Activated CD8-positive, alpha-beta T cell treated with anti-CD3 and anti-CD28 coated beads for 36 hours (primary cell): ENCODE data around the gene GRM8. TPM values are rescaled to one million over a fixed set of nuclear protein-coding genes. Genes with fewer than 3 reads are reported as not detected.

Source experiments
- ATAC-seq: fragments of 200-7000 bp; cut with Tn5 transposase; one replicate; pipeline ENCODE4 v1.10.0; 2021; ENCODE audit warnings: mild to moderate bottlenecking, moderate library complexity
- CTCF ChIA-PET: fragments of 350-600 bp; sonication (Branson Sonifier 250); formaldehyde crosslinking; loops from one replicate; lab custom pipeline; 2021; ENCODE audit warnings: antibody characterized with exemption; lab: Charles Lee
- POLR2A ChIA-PET: fragments of 350-600 bp; sonication (Branson Sonifier 250); formaldehyde crosslinking; loops from one replicate; lab custom pipeline; 2021; ENCODE audit warnings: antibody characterized with exemption; lab: Charles Lee
- DNase-seq: peaks from one replicate; pipeline ENCODE4 v3.0.0-alpha.2; 2020
- H3K27ac Mint-ChIP-seq: one replicate; pipeline ENCODE4 v1.8.0; 2021; ENCODE audit warnings: mild to moderate bottlenecking, mixed read lengths
- H3K27me3 Mint-ChIP-seq: one replicate; pipeline ENCODE4 v1.8.0; 2021; ENCODE audit warnings: mixed read lengths
- H3K36me3 Mint-ChIP-seq: one replicate; pipeline ENCODE4 v1.8.0; 2021; ENCODE audit warnings: low read depth, mixed read lengths
- H3K4me1 Mint-ChIP-seq: one replicate; pipeline ENCODE4 v1.8.0; 2021; ENCODE audit warnings: low read depth, mixed read lengths
- H3K4me3 Mint-ChIP-seq: one replicate; pipeline ENCODE4 v1.8.0; 2021; ENCODE audit warnings: mild to moderate bottlenecking, moderate library complexity, mixed read lengths
- H3K9me3 Mint-ChIP-seq: one replicate; pipeline ENCODE4 v1.8.0; 2021; ENCODE audit warnings: mixed read lengths
- CTCF ChIP-seq: fragments of 200-600 bp; IDR thresholded peaks from one replicate; pipeline ENCODE4 v1.8.0; 2022; ENCODE audit warnings: antibody characterized with exemption, mild to moderate bottlenecking
- intact Hi-C: fragments of 100-400 bp; cut with micrococcal nuclease; formaldehyde crosslinking; loops from one replicate; pipeline ENCODE4 v1.10.0; 2022
- total RNA-seq, 2 experiments: library from RNA; stranded (reverse); gene quantifications; one replicate each; pipeline ENCODE4 v1.2.3, GENCODE V29; 2021

GRM8 gene
- total RNA-seq, 2 experiments from 2014 or later, result not detected

GRCh38 chr7:126524967-126525366 is 727.8 kb downstream of the GRM8 start:
- POLR2A ChIA-PET, result no interaction called here
- intact Hi-C loops, result no loop called here
- Mint-ChIP-seq H3K27ac (no peak overlapping the region), H3K9me3 (no peaks in the 10 kb centered on the region), H3K4me3 (no peak overlapping the region), H3K36me3 (no peaks in the 10 kb centered on the region), H3K27me3 (no peaks in the 10 kb centered on the region), H3K4me1 (no peaks in the 10 kb centered on the region)
- CTCF ChIA-PET, result no interaction called here
- DNase-seq (no peak), ATAC-seq (no peak)
- TF ChIP-seq CTCF, result no peak

GRCh38 chr7:126511046-126511445 is 741.7 kb downstream of the GRM8 start:
- no peaks in the 10 kb centered on the region for H3K36me3 Mint-ChIP-seq
- ChIA-PET POLR2A (no interaction called here), CTCF (no interaction called here)
- ATAC-seq (no peak), DNase-seq (no peak)
- H3K9me3 Mint-ChIP-seq, result no peaks in the 10 kb centered on the region
- H3K4me1 Mint-ChIP-seq, result no peaks in the 10 kb centered on the region
- TF ChIP-seq CTCF, result no peak
- no peak overlapping the region for H3K27ac Mint-ChIP-seq
- no peaks in the 10 kb centered on the region for H3K27me3 Mint-ChIP-seq
- no peak overlapping the region for H3K4me3 Mint-ChIP-seq
- intact Hi-C loops, result no loop called here

GRCh38 chr7:126501617-126502016 is 751.1 kb downstream of the GRM8 start:
- CTCF ChIA-PET, result no interaction called here
- no peak for ATAC-seq
- no peaks in the 10 kb centered on the region for H3K4me1 Mint-ChIP-seq
- no peak overlapping the region for H3K4me3 Mint-ChIP-seq
- H3K9me3 Mint-ChIP-seq, result peaks cover 4% of the 10 kb centered on the region
- H3K27me3 Mint-ChIP-seq, result no peaks in the 10 kb centered on the region
- no peaks in the 10 kb centered on the region for H3K36me3 Mint-ChIP-seq
- no peak overlapping the region for H3K27ac Mint-ChIP-seq
- no peak for TF ChIP-seq CTCF
- no peak for DNase-seq
- POLR2A ChIA-PET, result no interaction called here
- intact Hi-C loops, result no loop called here

- Mint-ChIP-seq H3K9me3 (no peaks in the 10 kb centered on the region), H3K27ac (no peak overlapping the region), H3K27me3 (no peaks in the 10 kb centered on the region), H3K4me3 (no peak overlapping the region), H3K4me1 (no peaks in the 10 kb centered on the region), H3K36me3 (no peaks in the 10 kb centered on the region)
- CTCF ChIA-PET, result no interaction called here
- POLR2A ChIA-PET, result no interaction called here
- ATAC-seq (no peak), DNase-seq (no peak)
- TF ChIP-seq CTCF, result no peak
- intact Hi-C loops, result no loop called here
These were observed 753.3 kb downstream of the GRM8 start for GRCh38 chr7:126499481-126499880.

GRCh38 chr7:126495733-126496132 is 757.0 kb downstream of the GRM8 start:
- ATAC-seq, result no peak
- POLR2A ChIA-PET, result no interaction called here
- H3K27me3 Mint-ChIP-seq, result no peaks in the 10 kb centered on the region
- H3K9me3 Mint-ChIP-seq, result no peaks in the 10 kb centered on the region
- H3K36me3 Mint-ChIP-seq, result no peaks in the 10 kb centered on the region
- H3K4me3 Mint-ChIP-seq, result no peak overlapping the region
- H3K27ac Mint-ChIP-seq, result no peak overlapping the region
- no peak for DNase-seq
- intact Hi-C loops, result no loop called here
- no peaks in the 10 kb centered on the region for H3K4me1 Mint-ChIP-seq
- TF ChIP-seq CTCF, result no peak
- CTCF ChIA-PET, result no interaction called here
